H9 (cell line): ENCODE measurements around the gene ETFB. TPM values are rescaled to one million over a fixed set of nuclear protein-coding genes. Genes with fewer than 3 reads are reported as not detected.

Experiments used
- DNase-seq: peaks from one replicate; pipeline ENCODE4 v3.0.0-alpha.2; 2017
- H2AFZ ChIP-seq: one replicate; pipeline ENCODE4 v1.6.1; 2013; ENCODE audit warnings: mild to moderate bottlenecking, low read length, control low read depth, moderate library complexity
- H2AK5ac ChIP-seq: 2 replicates; pipeline ENCODE4 v1.6.1; 2013; ENCODE audit warnings: low read length, control low read depth, mixed read lengths; ENCODE audit not compliant: insufficient read length
- H2BK120ac ChIP-seq: one replicate; pipeline ENCODE4 v1.6.1; 2013; ENCODE audit warnings: low read depth, mild to moderate bottlenecking, low read length, control low read depth, inconsistent platforms; ENCODE audit not compliant: poor library complexity, severe bottlenecking
- H2BK12ac ChIP-seq: 2 replicates; pipeline ENCODE4 v1.6.1; 2013; ENCODE audit warnings: low read length, control low read depth, mixed read lengths, low read depth; ENCODE audit not compliant: insufficient read length
- H2BK15ac ChIP-seq: 2 replicates; pipeline ENCODE4 v1.6.1; 2013; ENCODE audit warnings: low read depth, low read length, control low read depth
- H2BK20ac ChIP-seq: one replicate; pipeline ENCODE4 v1.6.1; 2013; ENCODE audit warnings: low read depth, mild to moderate bottlenecking, low read length, control low read depth, inconsistent platforms; ENCODE audit not compliant: poor library complexity, severe bottlenecking
- H2BK5ac ChIP-seq: 2 replicates; pipeline ENCODE4 v1.6.1; 2013; ENCODE audit warnings: low read length, control low read depth, mixed read lengths; ENCODE audit not compliant: insufficient read length
- H3K14ac ChIP-seq: 2 replicates; pipeline ENCODE4 v1.6.1; 2013; ENCODE audit warnings: low read length, control low read depth; ENCODE audit not compliant: insufficient read depth
- H3K18ac ChIP-seq: 2 replicates; pipeline ENCODE4 v1.6.1; 2013; ENCODE audit warnings: low read depth, mild to moderate bottlenecking, mixed read lengths, low read length, control low read depth; ENCODE audit not compliant: insufficient read length
- H3K23ac ChIP-seq: 2 replicates; pipeline ENCODE4 v1.6.1; 2013; ENCODE audit warnings: low read length, control low read depth, mixed read lengths, low read depth; ENCODE audit not compliant: insufficient read length
- H3K23me2 ChIP-seq: 2 replicates; pipeline ENCODE4 v1.6.1; 2013; ENCODE audit warnings: low read depth, mild to moderate bottlenecking, mixed read lengths, low read length, control low read depth; ENCODE audit not compliant: insufficient read length, poor library complexity, severe bottlenecking
- H3K27ac ChIP-seq: 2 replicates; pipeline ENCODE4 v1.5.1; 2013; ENCODE audit warnings: low read length, control low read depth, mixed read lengths, low read depth; ENCODE audit not compliant: insufficient read length
- H3K27me3 ChIP-seq: 2 replicates; pipeline ENCODE4 v1.6.1; 2013; ENCODE audit warnings: low read length, control low read depth, inconsistent platforms; ENCODE audit not compliant: insufficient read depth
- H3K4ac ChIP-seq: 2 replicates; pipeline ENCODE4 v1.6.1; 2013; ENCODE audit warnings: low read depth, mild to moderate bottlenecking, control low read depth, inconsistent platforms, low read length, moderate library complexity
- H3K4me1 ChIP-seq: 2 replicates; pipeline ENCODE4 v1.6.1; 2013; ENCODE audit warnings: low read length, control low read depth, inconsistent platforms; ENCODE audit not compliant: insufficient read depth
- H3K4me2 ChIP-seq: 2 replicates; pipeline ENCODE4 v1.6.1; 2013; ENCODE audit warnings: low read length, control low read depth, mixed read lengths; ENCODE audit not compliant: insufficient read length, insufficient read depth
- H3K56ac ChIP-seq: 2 replicates; pipeline ENCODE4 v1.6.1; 2013; ENCODE audit warnings: low read depth, mild to moderate bottlenecking, mixed read lengths, low read length, control low read depth; ENCODE audit not compliant: insufficient read length
- H3K79me1 ChIP-seq: 2 replicates; pipeline ENCODE4 v1.6.1; 2013; ENCODE audit warnings: low read depth, mild to moderate bottlenecking, moderate library complexity, low read length, control low read depth, inconsistent platforms; ENCODE audit not compliant: insufficient read depth, poor library complexity, severe bottlenecking
- H3K79me2 ChIP-seq: 2 replicates; pipeline ENCODE4 v1.6.1; 2013; ENCODE audit warnings: low read length, control low read depth, inconsistent platforms; ENCODE audit not compliant: insufficient read depth
- H3K9ac ChIP-seq: 2 replicates; pipeline ENCODE4 v1.6.1; 2013; ENCODE audit warnings: low read length, control low read depth, mixed read lengths; ENCODE audit not compliant: insufficient read length; ENCODE audit errors: extremely low read depth
- H3K9me3 ChIP-seq: one replicate; pipeline ENCODE4 v1.6.1; 2013; ENCODE audit warnings: low read depth, low read length, inconsistent platforms; ENCODE audit not compliant: control insufficient read depth
- H3T11ph ChIP-seq: one replicate; pipeline ENCODE4 v1.6.1; 2013; ENCODE audit warnings: mild to moderate bottlenecking, low read length, control low read depth, inconsistent platforms
- H4K20me1 ChIP-seq: one replicate; pipeline ENCODE4 v1.6.1; 2013; ENCODE audit not compliant: control insufficient read depth, insufficient read length, insufficient read depth
- H4K5ac ChIP-seq: 2 replicates; pipeline ENCODE4 v1.6.1; 2013; ENCODE audit warnings: low read depth, mild to moderate bottlenecking, mixed read lengths, low read length, control low read depth; ENCODE audit not compliant: insufficient read length
- H4K8ac ChIP-seq: replicated peaks from 2 replicates; pipeline ENCODE4 v1.6.1; 2013; ENCODE audit warnings: low read length, control low read depth, mixed read lengths, low read depth; ENCODE audit not compliant: insufficient read length
- H4K91ac ChIP-seq: 2 replicates; pipeline ENCODE4 v1.6.1; 2013; ENCODE audit warnings: low read depth, mild to moderate bottlenecking, moderate library complexity, mixed read lengths, low read length, control low read depth; ENCODE audit not compliant: insufficient read length
- H3K27ac Mint-ChIP-seq, 3 experiments: 2 replicates in 2 of 3; 3 replicates in 1 of 3; pipeline ENCODE4 v1.8.0; 2020 to 2021; ENCODE audit warnings: mixed read lengths in 3 of 3, mild to moderate bottlenecking in 1 of 3, moderate library complexity in 1 of 3
- H3K27me3 Mint-ChIP-seq: 2 replicates; pipeline ENCODE4 v1.8.0; 2021; ENCODE audit warnings: low read depth, mild to moderate bottlenecking, moderate library complexity, mixed read lengths
- H3K36me3 Mint-ChIP-seq, 3 experiments: 2 replicates in 2 of 3; 3 replicates in 1 of 3; pipeline ENCODE4 v1.8.0; 2020 to 2021; ENCODE audit warnings: low read depth in 3 of 3, mixed read lengths in 3 of 3; ENCODE audit not compliant: insufficient read depth in 1 of 3
- H3K4me1 Mint-ChIP-seq, 2 experiments: 2 replicates each; pipeline ENCODE4 v1.8.0; 2020; ENCODE audit warnings: mixed read lengths in 2 of 2
- H3K4me3 Mint-ChIP-seq, 2 experiments: 2 replicates in 1 of 2; 3 replicates in 1 of 2; pipeline ENCODE4 v1.8.0; 2020 to 2021; ENCODE audit warnings: mild to moderate bottlenecking in 2 of 2, mixed read lengths in 2 of 2, moderate library complexity in 1 of 2
- H3K9me3 Mint-ChIP-seq, 2 experiments: 2 replicates in 1 of 2; 3 replicates in 1 of 2; pipeline ENCODE4 v1.8.0; 2020; ENCODE audit warnings: mild to moderate bottlenecking in 2 of 2, mixed read lengths in 2 of 2, moderate library complexity in 1 of 2
- WGBS: extraction: QIAGEN DNeasy Blood & Tissue Kit; methylation state at CpG from one replicate; pipeline ENCODE4 v1.1.7; 2013; ENCODE audit warnings: missing lambda C conversion rate, low lambda C conversion rate, mixed read lengths; ENCODE audit not compliant: insufficient read length; ENCODE audit errors: extremely low coverage; 5-methylcytosine and 5-hydroxymethylcytosine counted together
- total RNA-seq: library from RNA; stranded (reverse); gene quantifications from 2 replicates; pipeline ENCODE4 v1.2.1, GENCODE V29; 2021
- TF ChIP-seq, protein P1 (sequence below): fragments of 200-600 bp; sonication (generic); conservative IDR thresholded peaks from 3 replicates; pipeline ENCODE4 v1.8.0; 2021; ENCODE audit warnings: antibody characterized with exemption, mild to moderate bottlenecking

The ETFB gene
- total RNA-seq, 1 experiment from 2014 or later, result 49.4 TPM

DNA sequence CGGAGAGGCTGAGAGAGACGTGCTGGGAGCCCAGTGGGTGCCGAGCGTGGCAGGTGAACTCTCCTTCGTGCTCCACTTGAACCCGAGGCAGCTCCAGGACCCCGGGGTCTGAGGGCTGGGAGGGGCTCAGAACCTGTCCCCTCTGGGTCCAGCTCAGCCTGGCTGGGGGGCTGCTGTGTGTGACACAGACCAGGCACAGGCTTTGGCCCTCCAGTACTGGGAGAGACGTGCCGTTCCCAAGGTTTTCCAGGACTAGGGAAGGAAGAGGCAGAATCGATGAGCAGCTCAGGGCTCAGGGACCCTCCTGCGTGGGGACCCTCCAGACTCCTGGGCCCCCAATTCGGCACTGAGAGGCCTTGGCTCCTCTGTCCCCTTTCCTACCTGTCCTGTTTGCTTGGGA, 49.0 kb upstream of the ETFB start:
- Histone ChIP-seq H2BK5ac (no peak overlapping the region), H3K23me2 (no peaks in the 10 kb centered on the region), H2BK20ac (no peak overlapping the region), H3K23ac (no peak overlapping the region), H4K91ac (no peak overlapping the region), H3K79me1 (no peaks in the 10 kb centered on the region), H4K5ac (no peak overlapping the region), H2BK15ac (no peak overlapping the region), H3K56ac (no peak overlapping the region), H3K14ac (no peak overlapping the region), H3K27me3 (no peaks in the 10 kb centered on the region), H3K9me3 (no peaks in the 10 kb centered on the region), H2AFZ (no peak overlapping the region), H3K9ac (no peak overlapping the region), H3K4me2 (no peak overlapping the region), H4K8ac (no peak overlapping the region), H4K20me1 (no peaks in the 10 kb centered on the region), H3K4me1 (no peaks in the 10 kb centered on the region; the same call in 1 of the 2 replicates), H2AK5ac (no peak overlapping the region), H2BK12ac (no peak overlapping the region), H3T11ph (no peak overlapping the region), H3K27ac (no peak overlapping the region), H3K79me2 (no peaks in the 10 kb centered on the region), H3K4ac (no peak overlapping the region), H2BK120ac (no peak overlapping the region), H3K18ac (no peak overlapping the region)
- Mint-ChIP-seq H3K4me1 (peaks cover 16 to 19% of the 10 kb centered on the region in 2 experiments), H3K27ac (no peak overlapping the region), H3K27me3 (peaks cover 6% of the 10 kb centered on the region), H3K4me3 (no peak overlapping the region), H3K36me3 (peaks cover 0 to 23% (median 5%) of the 10 kb centered on the region in 3 experiments; a peak in 3 of 7 replicates), H3K9me3 (no peaks in the 10 kb centered on the region)
- WGBS, result no CpG with 5 or more reads among the region's 12 CpGs
- no peak for DNase-seq
- TF ChIP-seq, protein P1, sequence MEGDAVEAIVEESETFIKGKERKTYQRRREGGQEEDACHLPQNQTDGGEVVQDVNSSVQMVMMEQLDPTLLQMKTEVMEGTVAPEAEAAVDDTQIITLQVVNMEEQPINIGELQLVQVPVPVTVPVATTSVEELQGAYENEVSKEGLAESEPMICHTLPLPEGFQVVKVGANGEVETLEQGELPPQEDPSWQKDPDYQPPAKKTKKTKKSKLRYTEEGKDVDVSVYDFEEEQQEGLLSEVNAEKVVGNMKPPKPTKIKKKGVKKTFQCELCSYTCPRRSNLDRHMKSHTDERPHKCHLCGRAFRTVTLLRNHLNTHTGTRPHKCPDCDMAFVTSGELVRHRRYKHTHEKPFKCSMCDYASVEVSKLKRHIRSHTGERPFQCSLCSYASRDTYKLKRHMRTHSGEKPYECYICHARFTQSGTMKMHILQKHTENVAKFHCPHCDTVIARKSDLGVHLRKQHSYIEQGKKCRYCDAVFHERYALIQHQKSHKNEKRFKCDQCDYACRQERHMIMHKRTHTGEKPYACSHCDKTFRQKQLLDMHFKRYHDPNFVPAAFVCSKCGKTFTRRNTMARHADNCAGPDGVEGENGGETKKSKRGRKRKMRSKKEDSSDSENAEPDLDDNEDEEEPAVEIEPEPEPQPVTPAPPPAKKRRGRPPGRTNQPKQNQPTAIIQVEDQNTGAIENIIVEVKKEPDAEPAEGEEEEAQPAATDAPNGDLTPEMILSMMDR, result no peak
